Right atrium auricular region (tissue), 2 donors: ENCODE data around the gene PARP1. TPM values are rescaled to one million over a fixed set of nuclear protein-coding genes. Genes with fewer than 3 reads are reported as not detected.

Source experiments
- DNase-seq: peaks from one replicate; pipeline ENCODE4 v3.0.0-alpha.2; 2019; ENCODE audit warnings: low spot score
- H3K27ac ChIP-seq, 2 donors: fragments of 200-600 bp; sonication (generic); 1 replicate in 1 of 2; 2 replicates in 1 of 2; pipeline ENCODE4 v1.5.1; 2016 to 2019
- H3K27me3 ChIP-seq, 2 donors: fragments of 200-600 bp; sonication (generic); one replicate each; pipeline versions ENCODE4 v1.5.1 to v1.6.0; 2017 to 2019
- H3K36me3 ChIP-seq: fragments of 200-600 bp; sonication (generic); one replicate; pipeline ENCODE4 v1.5.1; 2016
- H3K4me1 ChIP-seq, 2 donors: fragments of 200-600 bp; sonication (generic); one replicate each; pipeline versions ENCODE4 v1.5.1 to v1.6.0; 2017 to 2019
- H3K4me3 ChIP-seq, 2 donors: fragments of 200-600 bp; sonication (generic); 1 replicate in 1 of 2; 2 replicates in 1 of 2; pipeline ENCODE4 v1.5.1; 2017 to 2019; ENCODE audit warnings: mild to moderate bottlenecking in 1 of 2, moderate library complexity in 1 of 2
- H3K9me3 ChIP-seq, 2 donors: fragments of 200-600 bp; sonication (generic); one replicate each; pipeline ENCODE4 v1.5.1; 2019
- CTCF ChIP-seq, 2 donors: fragments of 200-600 bp; sonication (generic); IDR thresholded peaks; one replicate each; pipeline ENCODE4 v1.5.1; 2019; ENCODE audit warnings: antibody characterized with exemption in 2 of 2
- total RNA-seq, 2 donors: library from RNA; depleted of rRNA; stranded (reverse); fragments of >200 nt; gene quantifications; one replicate each; pipeline ENCODE4 v1.1.0, GENCODE V29; 2016

The PARP1 gene
- total RNA-seq, 2 donors from 2014 or later = 68.0 to 70.6 TPM

GRCh38 chr1:226443033-226443432 lies 35.1 kb upstream of the PARP1 start:
- no peak for TF ChIP-seq CTCF (IDR thresholded peaks at IDR 0.05)
- no peak for DNase-seq
- Histone ChIP-seq H3K4me1 (no peaks in the 10 kb centered on the region), H3K27me3 (no peaks in the 10 kb centered on the region), H3K4me3 (no peak overlapping the region), H3K27ac (no peak overlapping the region), H3K9me3 (no peaks in the 10 kb centered on the region), H3K36me3 (no peaks in the 10 kb centered on the region)

- H3K36me3 ChIP-seq = no peaks in the 10 kb centered on the region
- H3K27me3 ChIP-seq = no peaks in the 10 kb centered on the region
- no peaks in the 10 kb centered on the region for H3K4me1 ChIP-seq
- DNase-seq = no peak
- no peaks in the 10 kb centered on the region for H3K9me3 ChIP-seq
- no peak for TF ChIP-seq CTCF (IDR thresholded peaks at IDR 0.05)
- no peak overlapping the region for H3K4me3 ChIP-seq
- no peak overlapping the region for H3K27ac ChIP-seq
Measured at GRCh38 chr1:226441629-226442028, 33.7 kb upstream of the PARP1 start.

GRCh38 chr1:226440512-226440911 lies 32.6 kb upstream of the PARP1 start:
- Histone ChIP-seq H3K27ac (no peak overlapping the region), H3K4me1 (no peaks in the 10 kb centered on the region), H3K9me3 (no peaks in the 10 kb centered on the region), H3K4me3 (no peak overlapping the region), H3K27me3 (no peaks in the 10 kb centered on the region), H3K36me3 (no peaks in the 10 kb centered on the region)
- TF ChIP-seq CTCF (IDR thresholded peaks at IDR 0.05) = no peak
- DNase-seq = no peak

- TF ChIP-seq CTCF (IDR thresholded peaks at IDR 0.05) = no peak
- Histone ChIP-seq H3K9me3 (no peaks in the 10 kb centered on the region), H3K27me3 (no peaks in the 10 kb centered on the region), H3K4me1 (no peaks in the 10 kb centered on the region), H3K36me3 (no peaks in the 10 kb centered on the region), H3K4me3 (no peak overlapping the region), H3K27ac (no peak overlapping the region)
- no peak for DNase-seq
Measured at GRCh38 chr1:226438007-226438406, 30.1 kb upstream of the PARP1 start.

- no peak for TF ChIP-seq CTCF (IDR thresholded peaks at IDR 0.05)
- Histone ChIP-seq H3K27ac (no peak overlapping the region), H3K4me3 (no peak overlapping the region), H3K9me3 (no peaks in the 10 kb centered on the region), H3K36me3 (no peaks in the 10 kb centered on the region), H3K4me1 (no peaks in the 10 kb centered on the region), H3K27me3 (no peaks in the 10 kb centered on the region)
- no peak for DNase-seq
Measured at GRCh38 chr1:226436855-226437491, 29.1 kb upstream of the PARP1 start.

- no peaks in the 10 kb centered on the region for H3K4me1 ChIP-seq
- H3K4me3 ChIP-seq = no peak overlapping the region
- H3K27ac ChIP-seq = no peak overlapping the region
- H3K36me3 ChIP-seq = no peaks in the 10 kb centered on the region
- H3K27me3 ChIP-seq = no peaks in the 10 kb centered on the region
- no peak for DNase-seq
- no peaks in the 10 kb centered on the region for H3K9me3 ChIP-seq
- TF ChIP-seq CTCF (IDR thresholded peaks at IDR 0.05) = no peak
Measured at GRCh38 chr1:226436472-226436854, 28.6 kb upstream of the PARP1 start.
